Activated CD4-positive, CD25-positive, alpha-beta regulatory T cell (primary cell): ENCODE results near the gene OR10H5.
"Not testable (repeated sequence)": the region's sequence is repeated elsewhere in the genome, so short reads cannot be mapped to it uniquely, and the experiment has no call there.

Source experiments
- DNase-seq, 4 experiments: peaks; one replicate each; lab custom pipeline; 2025; lab: John Stamatoyannopoulos, UW

The OR10H5 gene

GRCh38 chr19:15811476-15811875 is 24.0 kb downstream of the OR10H5 start:
- DNase-seq = no peak

DNA sequence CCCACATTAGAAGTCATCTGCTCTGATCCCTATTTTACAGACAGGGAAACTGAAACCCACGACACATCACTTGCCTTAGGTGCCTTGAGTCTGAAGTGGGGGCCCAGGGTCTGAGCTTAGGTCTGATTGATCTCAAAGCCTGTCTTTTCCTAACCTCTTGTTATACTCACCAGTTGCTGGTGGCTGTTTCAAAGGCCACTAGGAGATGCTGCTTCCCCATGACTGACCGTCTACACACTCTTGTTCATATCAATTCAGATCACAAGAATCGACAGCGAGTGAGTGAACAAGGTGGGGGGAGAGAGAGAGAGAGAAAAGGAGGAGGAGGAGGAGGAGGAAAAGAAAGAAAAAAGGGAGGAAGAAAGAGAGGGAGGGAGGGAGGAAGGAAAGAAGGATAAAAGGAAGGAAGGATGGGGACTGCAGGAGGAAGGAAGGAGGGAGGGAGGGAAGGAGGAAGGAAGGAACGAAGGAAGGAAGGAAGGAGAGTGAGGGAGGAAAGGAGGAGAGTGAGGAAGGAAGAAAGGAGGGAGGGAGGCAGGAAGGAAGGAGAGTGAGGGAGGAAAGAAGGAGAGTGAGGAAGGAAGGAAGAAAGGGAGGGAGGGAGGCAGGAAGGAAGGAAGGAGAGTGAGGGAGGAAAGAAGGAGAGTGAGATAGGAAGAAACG is 24.7 kb downstream of the OR10H5 start:
- DNase-seq = no peak

- DNase-seq = no peak
These were observed 26.5 kb downstream of the OR10H5 start for GRCh38 chr19:15813916-15814315.

- DNase-seq = no peak
These were observed 27.8 kb downstream of the OR10H5 start, which contains the start of gene OR10H1 for GRCh38 chr19:15815306-15815705. Gene OR10H1, minus strand, starts transcription at chr19:15815664. Its CDS starts 7,627 bp downstream, at chr19:15808037.

GRCh38 chr19:15820646-15821045 is 33.2 kb downstream of the OR10H5 start:
- no peak for DNase-seq

DNA sequence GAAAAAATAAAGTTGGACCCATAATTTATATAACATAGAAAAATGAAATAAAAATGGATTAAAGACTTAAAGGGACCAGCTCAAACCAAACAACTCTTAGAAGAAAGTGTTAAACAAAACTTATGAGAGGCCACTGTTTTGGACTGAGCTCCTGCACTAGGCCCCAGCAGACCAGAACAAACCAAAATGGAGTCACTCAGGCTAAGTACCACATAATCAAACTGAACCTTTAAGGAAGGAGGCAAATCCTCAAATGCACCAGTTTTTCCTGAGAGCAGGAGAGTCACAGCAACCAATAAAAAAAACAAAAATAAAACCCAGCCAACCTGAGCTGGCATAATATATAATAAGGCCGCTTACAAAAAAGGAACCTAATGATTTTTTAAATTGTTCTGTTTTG is 38.3 kb downstream of the OR10H5 start:
- no peak for DNase-seq

DNA sequence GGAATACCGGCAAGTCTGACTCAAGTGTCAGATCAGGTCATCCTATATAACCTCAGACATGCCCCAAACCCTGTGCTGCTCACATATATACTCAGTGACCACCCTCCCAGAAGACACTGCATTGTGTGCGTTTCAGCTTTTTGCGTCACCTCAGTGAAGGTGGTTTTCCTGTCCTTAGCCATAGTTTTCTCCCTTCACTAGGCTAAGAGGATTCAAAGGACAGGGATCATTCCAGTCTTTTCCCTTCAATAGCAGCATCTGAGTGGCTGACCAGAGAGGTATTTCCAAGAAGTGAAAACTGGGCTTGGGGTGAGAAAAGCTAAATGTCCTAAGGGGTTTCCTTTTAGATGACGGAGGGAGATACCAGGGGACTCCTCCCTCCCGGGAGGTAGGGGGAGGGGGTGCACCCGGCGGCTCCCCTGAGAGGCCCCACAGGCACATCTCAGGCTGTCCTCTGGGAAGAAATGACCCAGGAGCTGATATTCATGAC is 40.7 kb downstream of the OR10H5 start:
- DNase-seq = no peak

DNA sequence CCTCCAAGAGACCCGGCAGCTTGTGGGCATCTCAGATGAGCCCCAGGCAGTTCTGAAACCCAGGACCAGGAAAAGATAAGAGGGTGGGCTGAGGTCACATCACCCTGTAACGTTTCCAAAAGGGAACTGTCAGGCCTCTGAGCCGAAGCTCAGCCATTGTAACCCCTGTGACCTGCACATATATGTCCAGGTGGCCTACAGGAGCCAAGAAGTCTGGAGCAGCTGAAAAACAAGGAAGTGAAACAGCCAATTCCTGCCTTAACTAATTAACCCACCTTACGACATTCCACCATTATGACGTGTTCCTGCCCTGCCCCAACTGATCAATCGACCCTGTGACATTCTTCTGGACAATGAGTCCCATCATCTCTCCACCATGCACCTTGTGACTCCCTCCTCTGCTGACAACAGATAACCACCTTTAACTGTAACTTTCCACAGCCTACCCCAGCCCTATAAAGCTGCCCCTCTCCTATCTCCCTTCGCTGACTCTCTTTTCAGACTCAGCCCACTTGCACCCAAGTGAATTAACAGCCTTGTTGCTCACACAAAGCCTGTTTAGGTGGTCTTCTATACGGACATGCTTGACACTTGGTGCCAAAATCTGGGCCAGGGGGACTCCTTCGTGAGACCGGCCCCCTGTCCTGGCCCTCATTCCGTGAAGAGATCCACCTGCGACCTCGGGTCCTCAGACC is 41.3 kb downstream of the OR10H5 start:
- not testable (repeated sequence) for DNase-seq

DNA sequence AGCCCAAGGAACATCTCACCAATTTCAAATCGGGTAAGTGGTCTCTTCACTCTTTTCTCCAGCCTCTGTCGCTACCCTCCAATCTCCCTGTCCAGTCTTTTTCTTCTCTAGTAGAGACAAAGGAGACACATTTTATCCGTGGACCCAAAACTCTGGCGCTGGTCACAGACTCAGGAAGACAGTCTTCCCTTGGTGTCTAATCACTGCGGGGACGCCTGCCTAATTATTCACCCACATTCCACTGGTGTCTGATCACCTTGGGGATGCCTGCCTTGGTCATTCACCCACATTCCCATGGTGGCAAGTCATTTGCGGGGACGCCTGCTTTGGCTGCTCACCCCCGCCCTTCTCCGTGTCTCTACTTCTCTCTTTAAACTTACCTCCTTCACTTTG is 41.8 kb downstream of the OR10H5 start:
- no peak for DNase-seq

- no peak for DNase-seq
These were observed 42.3 kb downstream of the OR10H5 start for GRCh38 chr19:15829786-15830185.

GRCh38 chr19:15831626-15832025 is 44.2 kb downstream of the OR10H5 start:
- no peak for DNase-seq

DNA sequence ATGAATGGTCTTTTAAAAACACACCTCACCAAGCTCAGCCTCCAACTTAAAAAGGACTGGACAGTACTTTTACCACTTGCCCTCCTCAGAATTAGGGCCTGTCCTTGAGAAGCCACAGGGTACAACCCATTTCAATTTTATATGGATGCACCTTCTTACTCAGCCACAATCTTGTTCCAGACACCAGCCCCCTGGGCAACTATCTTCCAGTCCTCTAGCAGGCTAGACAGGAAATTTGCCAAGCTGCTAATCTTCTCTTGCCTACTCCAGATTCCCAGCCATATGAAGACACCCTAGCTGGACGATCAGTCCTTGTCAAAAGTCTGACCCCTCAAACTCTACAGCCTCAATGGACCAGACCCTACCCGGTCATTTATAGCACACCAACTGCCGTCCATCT is 46.8 kb downstream of the OR10H5 start:
- not testable (repeated sequence) for DNase-seq

DNA sequence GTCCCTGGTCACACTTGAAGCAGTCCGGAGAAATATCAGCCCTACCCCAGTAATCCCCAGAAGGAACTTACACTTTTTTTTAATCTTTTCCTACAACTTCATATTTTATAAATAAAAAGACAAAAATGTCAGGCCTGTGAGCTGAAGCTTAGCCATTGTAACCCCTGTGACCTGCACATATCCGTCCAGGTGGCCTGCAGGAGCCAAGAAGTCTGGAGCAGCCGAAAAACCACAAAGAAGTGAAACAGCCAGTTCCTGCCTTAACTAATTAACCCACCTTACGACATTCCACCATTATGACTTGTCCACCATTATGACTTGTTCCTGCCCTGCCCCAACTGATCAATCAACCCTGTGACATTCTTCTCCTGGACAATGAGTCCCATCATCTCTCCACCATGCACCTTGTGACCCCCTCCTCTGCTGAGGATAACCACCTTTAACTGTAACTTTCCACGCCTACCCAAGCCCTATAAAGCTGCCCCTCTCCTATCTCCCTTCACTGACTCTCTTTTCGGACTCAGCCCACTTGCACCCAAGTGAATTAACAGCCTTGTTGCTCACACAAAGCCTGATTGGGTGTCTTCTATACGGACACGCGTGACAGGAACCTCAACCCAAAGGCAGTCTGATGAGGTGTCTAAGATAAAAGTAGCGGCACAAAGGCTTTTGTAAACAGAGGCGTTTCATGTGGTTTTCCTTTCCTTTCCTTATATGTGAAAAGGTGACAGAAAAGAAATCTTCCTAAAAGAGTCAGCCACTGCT is 48.3 kb downstream of the OR10H5 start:
- DNase-seq = peak in 1 of 4 experiments; percentile 8

DNA sequence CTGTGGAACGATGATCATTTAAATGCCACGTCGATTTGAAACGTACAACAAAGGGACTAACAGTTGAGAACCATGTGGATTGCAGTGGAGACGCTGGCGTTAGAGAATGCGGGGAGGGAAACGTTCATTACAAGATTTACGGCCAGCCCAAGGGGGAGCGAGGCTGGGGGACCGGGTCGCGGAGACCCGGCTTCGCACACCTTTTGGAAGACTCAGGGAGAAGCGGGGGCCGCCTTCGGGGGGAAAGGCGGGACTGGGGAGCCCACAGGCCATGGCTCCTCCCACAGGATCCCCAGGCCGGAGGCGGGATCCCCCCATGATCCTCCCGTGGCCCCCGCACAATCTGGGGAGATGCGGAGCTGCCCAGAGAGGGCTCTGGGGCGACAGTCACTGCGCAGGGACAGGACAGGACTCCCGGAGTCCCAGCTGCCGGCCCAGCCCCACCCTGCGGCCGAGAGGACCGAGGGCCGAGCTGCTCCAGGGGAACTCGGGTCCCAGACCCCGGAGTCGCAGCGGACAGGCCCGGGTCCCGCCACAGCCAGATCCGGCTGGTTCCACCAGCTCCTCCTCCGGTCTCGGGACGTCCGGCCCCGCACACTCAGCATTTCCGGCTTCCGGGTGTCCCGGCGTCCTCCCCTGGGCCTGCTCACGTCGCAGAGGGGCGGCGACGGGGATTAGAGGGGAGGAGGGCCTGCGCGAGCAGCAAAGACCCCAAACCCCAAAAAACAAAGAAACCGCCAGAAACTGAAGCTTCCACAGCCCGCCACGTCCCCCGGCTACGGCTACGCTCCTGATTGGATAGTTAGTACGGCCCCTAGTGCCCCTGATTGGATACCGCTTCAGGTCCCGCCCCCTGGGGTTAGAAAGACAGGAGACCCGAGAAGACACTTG is 49.1 kb downstream of the OR10H5 start:
- peak; percentile 85 to 93 (median 90) for DNase-seq

- DNase-seq = no peak
These were observed 49.8 kb downstream of the OR10H5 start for GRCh38 chr19:15837221-15837731.

- no peak for DNase-seq
These were observed 50.9 kb downstream of the OR10H5 start for GRCh38 chr19:15838351-15838750.

GRCh38 chr19:15839888-15840287 is 52.4 kb downstream of the OR10H5 start:
- DNase-seq = not testable (repeated sequence)

DNA sequence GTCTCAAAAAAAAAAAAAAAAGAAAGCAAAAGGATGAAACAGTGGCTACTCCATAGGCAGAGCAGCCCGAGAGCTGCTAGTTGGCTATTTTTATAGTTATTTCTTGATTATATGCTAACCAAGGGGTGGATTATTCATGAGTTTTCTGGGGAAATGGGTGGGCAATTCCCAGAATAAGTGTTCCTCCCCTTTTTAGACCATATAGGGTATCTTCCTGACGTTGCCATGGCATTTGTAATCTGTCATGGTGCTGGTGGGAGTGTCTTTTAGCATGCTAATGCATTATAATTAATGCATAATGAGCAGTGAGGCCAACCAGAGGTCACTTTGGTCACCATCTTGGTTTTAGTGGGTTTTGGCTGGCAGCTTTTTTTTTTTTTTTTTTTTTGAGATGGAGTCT is 53.4 kb downstream of the OR10H5 start:
- no peak for DNase-seq

DNA sequence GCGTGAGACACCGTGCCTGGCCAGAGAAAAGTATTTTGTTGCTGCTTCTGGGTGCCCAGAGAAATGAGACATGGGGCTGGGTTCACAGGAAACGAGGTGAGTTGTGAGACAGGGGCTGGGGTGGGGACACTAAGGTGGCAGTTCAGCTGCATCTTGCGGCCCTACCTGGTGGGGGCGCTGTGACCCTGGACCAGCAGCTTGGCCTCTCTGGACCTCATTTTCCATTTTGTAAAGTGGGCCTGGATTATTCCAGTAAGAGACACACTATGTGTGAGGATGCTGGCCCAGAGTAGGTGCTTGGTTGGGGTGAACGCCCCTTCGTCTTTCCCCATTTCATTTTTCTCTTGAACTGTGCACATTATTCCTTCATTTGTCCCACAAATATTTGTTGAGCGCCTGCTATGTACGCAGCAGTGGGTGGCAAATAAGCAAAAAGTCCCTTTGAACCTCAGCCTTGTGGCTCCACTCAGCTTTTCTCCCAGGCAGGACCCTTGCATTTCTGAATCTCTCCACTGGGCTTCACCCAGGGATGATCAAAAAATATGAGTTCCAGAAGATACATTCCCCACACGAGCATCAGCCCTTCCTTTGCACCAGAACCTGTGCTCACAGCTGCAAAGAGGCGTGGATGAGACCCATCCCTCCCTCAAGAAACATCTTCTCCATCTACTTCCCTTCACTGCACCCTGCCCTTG is 54.6 kb downstream of the OR10H5 start:
- DNase-seq = no peak

DNA sequence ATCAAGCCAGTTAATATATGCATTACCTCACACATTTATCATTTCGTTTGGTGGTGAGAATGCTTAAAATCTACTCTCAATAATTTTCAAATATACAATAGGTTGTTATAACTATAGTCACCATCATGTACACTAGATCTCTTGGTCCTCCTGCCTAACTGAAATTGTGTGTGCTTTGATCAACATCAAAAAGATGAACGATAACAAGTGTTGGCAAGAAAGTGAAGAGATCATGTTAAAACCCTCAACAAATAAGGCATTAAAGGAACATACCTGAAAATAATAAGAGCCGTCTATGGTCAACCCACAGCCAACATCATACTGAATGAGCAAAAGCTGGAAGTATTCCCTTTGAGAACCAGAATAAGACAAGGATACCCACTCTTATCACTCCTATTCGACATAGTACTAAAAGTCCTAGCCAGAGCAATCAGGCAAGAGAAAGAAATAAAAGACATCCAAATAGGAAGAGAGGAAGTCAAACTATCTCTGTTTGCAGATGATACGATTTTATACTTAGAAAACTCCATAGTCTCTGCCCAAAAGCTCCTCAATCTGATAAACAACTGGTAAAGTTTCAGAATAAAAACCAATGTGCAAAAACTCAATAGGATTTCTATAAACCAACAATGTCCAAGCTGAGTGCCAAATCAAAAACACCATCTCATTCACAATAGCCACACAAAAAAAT is 55.9 kb downstream of the OR10H5 start:
- DNase-seq = no peak
